ENCODE results near the gene VPS13C.
A peak's percentile ranks its signal among the peaks of the same experiment; 100 is the strongest.
"Not testable (repeated sequence)": the region's sequence is repeated elsewhere in the genome, so short reads cannot be mapped to it uniquely, and the experiment has no call there.

The VPS13C gene

DNA sequence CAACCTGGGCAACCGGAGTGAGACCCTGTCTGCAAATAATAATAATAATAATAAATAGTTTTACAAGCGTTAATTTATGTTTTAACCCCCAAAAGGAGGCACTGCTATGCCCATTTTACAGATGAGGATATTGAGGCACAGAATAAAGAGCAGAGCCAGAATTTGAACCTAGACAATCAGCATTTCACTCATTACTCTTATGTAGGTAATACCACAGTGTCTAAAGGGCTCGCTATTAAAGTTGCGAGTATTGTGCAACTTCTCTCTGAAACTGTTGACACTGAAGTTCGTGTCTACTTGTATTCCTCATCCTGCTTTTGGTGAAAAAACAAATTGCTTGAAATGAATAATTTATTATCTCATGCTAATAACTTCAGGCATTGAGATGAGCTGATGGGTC is 9.3 kb upstream of the VPS13C start:
- DNase-seq (ENCODE audit: low spot score) = no peak

DNA sequence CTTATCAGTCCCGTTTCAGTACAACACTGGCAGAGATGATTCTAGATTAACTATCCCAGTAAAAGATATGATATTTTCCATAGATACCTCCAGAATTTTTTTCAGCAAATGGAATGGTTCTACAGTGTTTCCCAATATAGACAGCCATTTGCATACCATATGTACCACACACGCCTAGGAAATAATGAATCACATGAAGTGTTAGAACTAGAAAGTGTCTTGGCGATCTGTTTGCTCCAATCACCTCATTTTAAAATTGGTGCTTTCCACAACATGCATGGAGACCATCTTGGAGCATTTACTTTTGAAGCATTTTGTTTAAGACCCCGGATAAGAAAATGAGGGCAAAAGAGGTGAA is 8.5 kb upstream of the VPS13C start:
- no peak for DNase-seq (ENCODE audit: low spot score)

DNA sequence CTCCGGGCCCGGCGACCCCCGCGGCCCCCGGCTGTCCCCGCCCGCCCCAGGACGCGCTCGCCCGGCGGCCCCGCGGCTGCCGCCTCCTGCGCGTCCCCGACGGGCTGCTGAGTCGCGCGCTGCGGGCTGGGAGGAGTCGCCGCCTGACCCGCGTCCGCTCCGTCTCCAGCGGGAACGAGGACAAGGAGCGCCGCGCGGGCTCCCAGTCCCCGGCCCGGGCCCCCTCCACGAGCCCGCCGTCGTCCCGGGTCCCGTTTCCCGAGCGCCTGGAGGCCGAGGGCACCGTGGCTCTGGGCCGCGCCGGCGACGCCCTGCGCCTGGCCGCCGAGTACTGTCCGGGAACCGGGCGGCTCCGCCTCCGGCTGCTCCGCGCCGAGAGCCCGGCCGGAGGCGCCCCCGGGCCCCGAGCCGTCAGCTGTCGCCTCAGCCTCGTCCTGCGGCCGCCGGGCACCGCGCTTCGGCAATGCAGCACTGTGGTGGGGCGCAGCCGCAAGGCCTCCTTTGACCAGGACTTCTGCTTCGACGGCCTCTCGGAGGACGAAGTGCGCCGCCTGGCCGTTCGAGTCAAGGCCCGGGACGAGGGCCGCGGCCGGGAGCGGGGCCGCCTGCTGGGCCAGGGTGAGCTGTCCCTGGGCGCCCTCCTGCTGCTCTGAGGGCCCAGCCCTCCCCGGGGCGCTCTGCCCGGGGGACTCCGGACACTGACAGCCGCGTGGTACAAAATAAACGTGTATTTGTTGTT is 8.0 kb upstream of the VPS13C start:
- peak; percentile 44 for DNase-seq (ENCODE audit: low spot score)

DNA sequence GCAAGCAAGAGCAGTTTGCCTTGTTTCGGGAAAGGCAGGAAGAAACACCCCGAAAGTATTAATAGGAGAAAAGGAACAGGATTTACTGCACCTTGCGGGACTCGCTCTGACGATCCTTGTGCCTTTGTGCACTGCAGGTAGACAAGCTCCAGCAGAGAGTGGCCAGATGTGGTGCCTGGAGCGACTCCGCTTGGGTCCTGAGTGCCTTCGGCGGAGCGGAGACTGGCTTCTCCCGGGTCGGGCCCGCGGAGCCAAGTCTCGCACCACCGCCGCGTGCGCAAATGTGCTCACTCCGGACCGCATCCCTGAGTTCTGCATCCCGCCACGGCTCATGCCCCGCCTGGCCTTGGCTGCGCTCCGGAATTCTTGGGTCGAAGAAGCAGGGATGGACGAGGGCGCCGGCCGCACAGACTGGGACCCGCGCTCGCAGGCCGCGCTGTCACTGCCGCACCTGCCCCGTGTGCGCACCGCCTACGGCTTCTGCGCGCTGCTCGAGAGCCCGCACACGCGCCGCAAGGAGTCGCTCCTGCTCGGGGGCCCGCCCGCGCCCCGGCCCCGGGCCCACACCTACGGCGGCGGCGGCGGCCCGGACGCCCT is 7.3 kb upstream of the VPS13C start:
- DNase-seq (ENCODE audit: low spot score) = peak; percentile 15

DNA sequence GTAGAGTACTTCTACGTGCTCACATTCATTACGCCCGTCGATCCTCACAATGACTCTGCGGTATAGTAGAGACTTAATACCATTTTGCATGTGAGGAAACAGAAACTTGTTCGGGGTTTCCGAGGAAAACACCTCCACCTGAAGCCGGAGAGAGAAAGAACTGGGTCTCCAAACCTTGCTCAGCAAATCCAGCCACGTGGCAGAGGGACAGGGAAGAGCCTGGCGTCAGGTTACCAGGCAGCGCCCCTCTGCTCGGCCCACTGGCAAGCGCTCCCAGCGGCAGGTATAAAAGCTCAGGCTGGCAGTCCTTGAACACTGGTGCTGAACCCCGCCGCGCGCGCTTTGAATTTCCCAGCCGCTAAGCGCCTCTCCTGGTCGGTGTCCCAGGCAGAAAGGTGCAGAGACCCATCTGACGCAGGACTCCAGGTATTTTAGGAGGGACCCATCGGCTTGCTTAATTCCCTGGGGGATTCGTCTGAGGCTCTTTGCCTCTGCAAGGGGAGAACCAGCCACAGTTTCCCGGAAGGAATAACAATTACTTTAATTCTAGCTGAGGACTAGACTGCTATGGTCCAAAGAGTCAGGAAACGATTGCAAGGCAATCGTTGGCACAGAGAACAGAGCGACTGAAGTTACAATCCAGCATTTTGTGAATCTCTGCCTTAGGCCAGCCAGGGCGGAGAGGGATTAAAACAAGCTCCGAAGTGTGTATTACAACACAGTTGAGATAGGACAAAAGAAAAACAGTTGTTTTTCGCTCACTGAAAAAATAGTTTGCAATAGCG is 6.6 kb upstream of the VPS13C start, which contains the start of gene C2CD4A:
C2CD4A (plus strand) TSS at position 315 of the 785 bp plus-strand sequence. CDS start 637 bp downstream, outside the sequence.
- DNase-seq (ENCODE audit: low spot score) = peak; percentile 24

DNA sequence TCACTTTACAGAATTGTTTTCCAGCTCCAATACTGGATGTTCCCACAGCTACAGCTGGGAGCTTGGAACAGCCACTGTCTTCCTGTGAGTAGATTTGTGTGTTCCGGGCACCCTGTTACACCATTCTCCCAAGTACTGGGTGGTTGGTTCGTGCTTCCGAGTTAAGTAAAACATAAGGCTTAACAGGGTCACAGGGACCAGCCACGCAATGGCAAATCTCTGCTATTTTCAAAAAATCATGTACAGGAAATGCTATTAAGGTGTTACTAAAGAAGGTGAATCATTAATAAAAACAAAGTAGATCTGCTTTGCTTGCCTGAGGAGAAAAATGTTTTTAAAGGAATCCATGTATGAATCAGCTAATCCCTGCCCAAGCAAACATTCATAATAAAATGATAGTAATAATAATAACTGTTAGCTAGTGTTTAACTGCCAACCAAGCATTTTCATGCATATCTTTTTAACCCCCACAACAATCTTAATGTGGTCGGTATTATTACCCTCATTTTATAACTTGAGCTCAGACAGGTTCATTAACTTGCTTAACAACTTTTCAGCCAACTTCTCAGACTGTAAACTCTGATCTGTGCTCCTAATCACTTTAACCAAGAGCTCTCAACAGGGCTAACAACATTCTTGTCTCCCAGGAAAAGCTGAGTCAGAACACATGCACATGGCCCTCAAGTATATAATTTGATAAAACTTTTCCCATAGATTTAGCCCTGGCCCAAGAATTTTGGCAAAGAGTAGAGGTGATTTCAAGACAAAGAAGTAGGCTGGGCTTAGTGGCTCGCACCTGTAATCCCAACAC is 3.8 kb upstream of the VPS13C start:
- DNase-seq (ENCODE audit: low spot score) = no peak

DNA sequence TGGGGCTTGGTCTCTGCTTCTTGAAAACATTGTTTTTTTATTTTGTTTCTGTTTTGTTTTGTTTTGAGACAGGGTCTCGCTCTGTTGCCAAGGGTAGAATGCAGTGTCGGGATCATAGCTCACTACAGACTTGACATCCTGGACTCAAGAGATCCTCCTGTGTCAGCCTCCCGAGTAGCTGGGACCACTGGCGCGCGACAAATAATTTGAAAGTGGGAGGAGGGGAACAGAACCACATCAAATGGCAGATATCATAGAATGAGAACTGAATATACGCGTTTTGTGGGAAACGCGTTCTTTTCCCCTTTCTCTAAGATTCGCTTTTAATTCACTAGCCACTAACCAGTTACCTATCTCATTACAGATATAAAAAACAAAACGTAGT is 641 bp upstream of the VPS13C start:
- no peak for DNase-seq (ENCODE audit: low spot score)

DNA sequence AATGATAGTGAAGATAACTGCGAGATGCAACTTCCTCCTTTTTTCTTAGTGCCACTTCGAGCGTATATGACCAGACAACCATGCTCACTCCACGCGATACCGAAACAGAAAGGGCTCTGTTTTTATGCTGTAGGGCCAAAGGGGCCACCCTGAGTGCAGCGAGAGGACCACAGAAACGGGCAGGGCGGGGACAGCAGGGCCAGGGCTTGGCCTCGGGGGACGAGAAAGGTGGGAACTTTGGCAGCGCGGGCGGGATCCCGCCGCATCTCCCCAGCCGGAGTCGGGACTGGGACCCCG is 483 bp downstream of the VPS13C start:
- peak; percentile 52 for DNase-seq (ENCODE audit: low spot score)

DNA sequence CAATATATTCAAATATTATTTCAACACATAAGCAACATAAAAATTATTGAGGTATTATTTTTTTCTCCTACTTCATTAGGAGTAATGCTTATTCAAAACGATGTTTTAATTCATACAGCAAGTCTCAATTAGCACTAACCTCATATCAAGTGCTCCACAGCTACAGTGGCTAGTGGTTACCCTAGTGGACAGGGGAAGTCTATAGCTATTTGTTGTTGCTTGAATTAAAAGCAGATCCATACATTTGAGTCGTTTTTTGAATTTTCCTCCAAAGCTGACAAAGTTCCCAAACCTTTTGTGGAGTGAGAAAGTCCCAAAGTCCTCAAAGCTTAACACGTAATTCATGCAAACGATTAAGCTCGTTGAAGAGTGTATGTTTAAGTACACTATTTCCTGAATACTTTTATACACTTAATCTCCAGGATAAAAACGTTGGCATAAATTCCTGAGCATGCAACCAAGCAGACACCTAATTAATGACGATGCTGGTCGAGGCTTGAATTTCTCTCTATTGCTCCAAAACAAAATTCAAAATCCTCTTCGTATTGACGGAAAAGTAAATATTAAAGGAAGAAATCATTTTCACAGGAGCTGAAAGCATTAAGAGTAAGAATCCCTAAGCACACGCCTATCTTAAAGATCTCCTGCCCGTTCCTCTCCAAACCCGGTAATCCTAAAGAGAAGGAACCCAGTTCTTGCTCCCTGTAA is 985 bp downstream of the VPS13C start:
- no peak for DNase-seq (ENCODE audit: low spot score)

DNA sequence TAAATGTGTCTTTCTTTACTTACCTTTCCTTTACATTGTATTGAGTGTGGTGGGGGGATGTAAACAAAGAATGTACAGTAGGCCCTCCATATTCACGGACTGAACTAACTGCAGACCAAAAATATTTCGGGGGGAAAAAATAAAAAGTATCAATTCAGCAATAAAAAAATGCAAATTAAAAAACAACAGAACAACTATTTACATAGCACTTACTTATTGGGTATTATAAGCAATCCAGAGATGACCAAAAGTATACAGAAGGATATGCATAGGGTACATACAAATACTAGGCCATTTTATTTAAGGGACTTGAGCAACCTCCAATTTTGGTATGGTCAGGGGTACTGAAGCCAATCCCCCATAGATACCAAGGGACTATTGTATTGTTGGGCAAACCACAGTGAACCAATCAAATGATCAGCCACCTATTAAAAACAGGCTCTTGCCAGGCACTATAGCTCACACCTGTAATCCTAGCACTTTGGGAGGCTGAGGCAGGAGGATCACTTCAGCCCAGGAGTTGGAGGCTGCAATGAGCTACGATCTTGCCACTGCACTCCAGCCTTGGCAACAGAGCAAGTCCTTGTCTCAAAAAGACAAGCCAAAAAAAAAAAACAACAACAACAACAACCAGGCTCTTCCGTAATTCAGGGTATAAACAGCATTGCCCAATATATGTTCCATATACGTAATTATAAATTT is 1.8 kb downstream of the VPS13C start:
- no peak for DNase-seq (ENCODE audit: low spot score)

DNA sequence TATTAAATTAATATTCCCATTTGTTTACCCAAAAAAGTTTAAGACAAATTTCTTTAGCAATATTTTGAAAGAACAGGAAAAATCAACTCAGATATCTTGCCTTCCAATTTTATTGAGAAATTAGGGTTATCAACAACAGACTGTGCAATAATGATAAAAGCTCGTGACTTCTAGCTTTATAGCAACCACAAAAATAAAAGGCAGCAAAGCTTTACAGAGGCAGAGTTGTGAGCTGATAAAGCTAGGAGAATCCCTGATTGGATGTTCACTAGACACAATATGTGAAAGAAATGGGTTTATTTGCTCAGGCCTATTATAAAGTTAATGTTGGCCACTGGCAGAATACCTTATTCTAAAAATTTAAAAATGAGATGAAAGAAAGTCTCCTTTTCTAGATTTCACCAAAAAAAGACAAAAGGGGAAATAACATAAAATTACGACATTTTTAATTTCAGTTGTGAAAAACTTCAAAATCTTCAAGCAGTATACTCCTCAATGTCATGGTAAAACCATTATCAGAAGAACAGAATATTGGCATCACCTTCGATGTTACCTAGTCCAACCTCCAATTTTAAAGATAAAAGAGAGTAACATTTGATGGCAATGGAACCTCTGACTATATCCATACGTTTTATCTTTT is 2.8 kb downstream of the VPS13C start:
- DNase-seq (ENCODE audit: low spot score) = no peak

DNA sequence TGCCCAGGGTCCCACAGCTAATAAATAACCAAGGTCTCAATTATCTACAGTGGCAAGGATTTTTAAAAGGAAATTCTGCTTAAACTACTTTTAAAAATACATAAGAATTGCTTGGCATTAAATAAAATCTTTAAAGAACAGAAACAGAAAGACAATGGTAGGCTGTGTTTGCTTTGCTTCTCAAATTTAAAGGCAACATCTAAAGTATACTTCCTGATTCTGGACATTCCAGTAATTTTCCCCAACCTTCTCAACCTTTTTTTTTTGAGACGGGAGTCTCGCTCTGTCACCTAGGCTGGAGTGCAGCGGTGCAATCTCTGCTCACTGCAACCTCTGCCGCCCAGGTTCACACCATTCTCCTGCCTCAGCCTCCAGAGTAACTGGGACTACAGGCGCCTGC is 5.3 kb downstream of the VPS13C start:
- no peak for DNase-seq (ENCODE audit: low spot score)

DNA sequence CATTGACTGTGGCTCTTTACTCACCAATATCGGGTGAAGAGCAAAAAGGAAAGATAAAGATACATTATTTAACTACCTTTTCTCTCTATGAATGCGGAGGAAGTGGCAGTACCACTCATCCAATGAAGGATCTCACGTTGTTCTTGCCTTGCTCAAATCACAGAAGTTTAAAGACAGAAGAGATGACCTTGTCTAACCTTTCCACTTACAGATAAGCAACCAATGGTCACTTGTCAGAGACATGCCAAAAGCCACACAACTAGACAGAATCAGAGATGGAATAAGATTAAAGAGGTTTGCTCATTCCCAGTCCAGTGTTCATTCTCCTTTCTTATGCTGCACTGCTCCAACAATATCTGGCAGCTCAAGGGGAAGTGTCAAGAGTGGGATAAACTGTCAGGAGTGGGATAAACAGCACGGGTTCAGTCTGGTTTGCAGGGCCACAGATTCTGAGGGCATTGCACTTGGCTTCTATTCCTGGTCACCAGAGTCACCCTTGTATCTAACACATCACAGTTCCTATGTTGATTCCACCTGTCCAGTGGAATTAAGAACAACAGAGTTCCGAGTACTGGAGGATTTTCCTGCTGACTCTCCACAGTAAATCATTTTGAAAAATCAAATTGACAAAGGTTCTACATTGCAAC is 6.7 kb downstream of the VPS13C start:
- no peak for DNase-seq (ENCODE audit: low spot score)

DNA sequence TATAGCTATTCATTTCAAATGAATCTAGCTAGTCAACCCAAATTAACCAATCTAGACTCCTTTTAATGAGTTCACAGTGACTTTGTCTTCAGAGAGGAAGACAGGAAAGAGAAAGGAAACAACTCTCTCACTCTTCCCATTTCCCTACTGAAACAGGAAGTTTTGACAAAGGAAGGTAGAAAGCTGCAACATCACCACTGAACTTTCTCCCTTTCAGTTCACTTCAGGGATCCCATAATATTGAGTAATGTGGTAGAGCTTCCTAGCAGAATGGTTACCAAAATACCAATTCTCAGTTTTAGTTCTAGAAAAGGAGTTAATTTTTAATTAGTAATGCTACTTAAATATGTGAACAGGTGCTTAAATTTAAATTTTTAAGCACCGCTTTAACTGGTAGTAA is 7.5 kb downstream of the VPS13C start:
- DNase-seq (ENCODE audit: low spot score) = no peak

DNA sequence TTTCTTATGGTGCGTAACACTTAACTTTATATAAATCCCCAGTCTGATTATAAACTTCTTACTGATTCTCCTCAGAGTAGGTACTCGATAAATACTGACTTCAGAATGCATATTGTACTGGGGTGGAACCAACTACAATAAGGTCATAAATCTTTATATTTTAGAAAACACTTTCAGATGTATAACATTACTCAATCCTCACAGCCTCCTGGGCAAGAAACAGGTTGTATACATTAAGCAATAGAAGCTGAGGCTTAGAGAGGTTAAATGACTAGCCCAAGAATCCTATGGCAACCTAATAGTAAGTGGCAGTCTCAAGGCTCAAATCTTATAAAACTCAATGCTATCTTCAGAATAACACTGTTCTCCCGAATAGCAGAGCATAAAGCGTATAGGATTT is 9.1 kb downstream of the VPS13C start:
- no peak for DNase-seq (ENCODE audit: low spot score)

DNA sequence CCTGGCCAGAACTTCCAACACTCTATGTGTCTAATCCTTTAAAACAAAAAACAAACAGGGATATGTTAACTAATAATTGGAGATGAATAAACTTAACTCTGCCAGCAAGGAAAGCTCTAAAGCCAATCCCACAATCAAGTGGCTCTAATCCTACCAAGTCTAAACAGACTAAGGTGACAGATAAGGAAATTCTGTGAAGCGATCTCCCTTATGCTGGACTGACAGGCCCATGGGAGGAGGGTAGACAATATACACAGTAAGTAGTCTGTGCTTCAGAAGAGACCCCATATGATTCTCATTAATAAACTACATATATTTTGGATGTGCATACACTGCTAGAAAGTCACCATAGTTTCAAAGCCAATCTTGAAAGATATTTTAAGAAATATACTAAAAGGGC is 10.1 kb downstream of the VPS13C start:
- DNase-seq (ENCODE audit: low spot score) = no peak

DNA sequence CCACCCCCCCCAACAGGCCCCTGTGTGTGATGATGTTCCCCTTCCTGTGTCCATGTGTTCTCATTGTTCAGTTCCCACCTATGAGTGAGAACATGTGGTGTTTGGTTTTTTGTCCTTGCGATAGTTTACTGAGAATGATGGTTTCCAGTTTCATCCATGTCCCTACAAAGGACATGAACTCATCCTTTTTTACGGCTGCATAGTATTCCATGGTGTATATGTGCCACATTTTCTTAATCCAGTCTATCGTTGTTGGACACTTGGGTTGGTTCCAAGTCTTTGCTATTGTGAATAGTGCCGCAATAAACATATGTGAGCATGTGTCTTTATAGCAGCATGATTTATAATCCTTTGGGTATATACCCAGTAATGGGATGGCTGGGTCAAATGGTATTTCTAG is 12.0 kb downstream of the VPS13C start:
- not testable (repeated sequence) for DNase-seq (ENCODE audit: low spot score)

DNA sequence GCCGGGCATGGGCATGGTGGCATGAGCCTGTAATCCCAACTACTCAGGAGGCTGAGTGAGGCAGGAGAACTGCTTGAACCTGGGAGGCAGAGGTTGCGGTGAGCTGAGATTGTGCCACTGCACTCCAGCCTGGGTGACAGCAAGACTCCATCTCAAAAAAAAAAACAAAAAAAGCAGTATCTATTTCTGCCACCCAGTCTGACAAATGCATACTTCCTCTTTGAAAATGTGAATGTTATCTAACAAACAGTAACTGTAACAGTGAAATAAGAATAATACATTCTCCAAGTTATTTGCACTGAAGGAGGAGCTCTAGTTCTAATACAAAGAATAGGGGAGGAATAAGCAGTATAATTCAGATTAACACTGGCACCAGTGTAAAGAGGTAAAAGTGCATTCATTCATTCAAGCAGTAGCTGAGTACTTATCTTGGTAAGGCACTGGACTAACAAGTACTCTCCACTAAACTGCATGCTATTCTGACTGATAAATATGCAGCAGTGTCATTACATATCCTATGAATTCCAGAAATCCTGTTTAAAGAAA is 12.9 kb downstream of the VPS13C start:
- no peak for DNase-seq (ENCODE audit: low spot score)

DNA sequence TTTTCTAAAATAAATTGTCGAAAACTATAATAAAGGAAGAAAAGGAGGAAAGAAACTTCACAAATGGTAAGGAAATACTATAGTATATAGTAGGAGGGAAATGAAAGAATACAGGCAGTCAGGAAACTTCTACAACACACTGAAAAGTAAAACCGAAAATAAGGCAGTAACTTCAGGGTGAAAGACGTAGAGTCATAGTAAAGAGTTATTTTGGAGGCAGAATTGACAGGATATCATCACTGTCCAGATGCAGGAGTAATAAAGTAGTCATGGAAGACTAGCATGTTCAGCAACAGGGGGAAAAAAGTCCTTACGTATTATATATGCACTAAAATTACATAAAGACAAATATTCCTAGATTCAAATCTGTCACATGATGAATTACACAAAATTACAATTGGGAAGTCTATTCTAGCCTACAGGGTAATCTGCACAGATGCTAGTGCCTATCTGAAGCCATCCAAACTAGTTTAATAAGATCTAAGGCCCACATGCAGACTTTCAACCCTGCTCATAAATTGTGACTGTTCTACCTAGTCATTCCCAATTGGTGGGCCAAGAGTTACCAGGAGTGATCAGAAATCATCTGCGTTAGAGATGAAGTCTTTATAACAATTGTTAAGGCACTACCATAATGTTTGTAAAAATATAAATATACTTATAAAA is 14.0 kb downstream of the VPS13C start:
- no peak for DNase-seq (ENCODE audit: low spot score)

Data from GM03348 (cell line).